GDM1 (cell line): ENCODE measurements around the gene APOL5.
"Not testable (repeated sequence)": the region's sequence is repeated elsewhere in the genome, so short reads cannot be mapped to it uniquely, and the experiment has no call there.

ENCODE experiments used
- DNase-seq: peaks from one replicate; lab custom pipeline; 2025; lab: John Stamatoyannopoulos, UW

The APOL5 gene

GRCh38 chr22:35711336-35711735 is 6.3 kb upstream of the APOL5 start:
- no peak for DNase-seq

GRCh38 chr22:35712672-35713071 is 5.0 kb upstream of the APOL5 start:
- no peak for DNase-seq

- no peak for DNase-seq
Measured at GRCh38 chr22:35719212-35719875, 1.7 kb downstream of the APOL5 start.

- no peak for DNase-seq
Measured at GRCh38 chr22:35721960-35722359, 4.3 kb downstream of the APOL5 start.

GRCh38 chr22:35725521-35725920 is 7.8 kb downstream of the APOL5 start:
- no peak for DNase-seq

- DNase-seq = no peak
Measured at GRCh38 chr22:35726398-35726797, 8.7 kb downstream of the APOL5 start.

GRCh38 chr22:35726933-35727332 is 9.3 kb downstream of the APOL5 start:
- DNase-seq = no peak

GRCh38 chr22:35727436-35727835 is 9.8 kb downstream of the APOL5 start:
- DNase-seq = no peak

- DNase-seq = no peak
Measured at GRCh38 chr22:35728639-35729308, 11.1 kb downstream of the APOL5 start.

GRCh38 chr22:35729309-35729698 is 11.6 kb downstream of the APOL5 start:
- no peak for DNase-seq

- DNase-seq = no peak
Measured at GRCh38 chr22:35731321-35731720, 13.6 kb downstream of the APOL5 start.

GRCh38 chr22:35732116-35732515 is 14.4 kb downstream of the APOL5 start:
- DNase-seq = no peak

- no peak for DNase-seq
Measured at GRCh38 chr22:35733036-35733435, 15.4 kb downstream of the APOL5 start.

GRCh38 chr22:35733791-35734516 is 16.3 kb downstream of the APOL5 start:
- DNase-seq = no peak

GRCh38 chr22:35734517-35734827 is 16.8 kb downstream of the APOL5 start:
- no peak for DNase-seq

- no peak for DNase-seq
Measured at GRCh38 chr22:35735542-35735941, 17.9 kb downstream of the APOL5 start.

- DNase-seq = no peak
Measured at GRCh38 chr22:35736166-35736565, 18.5 kb downstream of the APOL5 start.

- no peak for DNase-seq
Measured at GRCh38 chr22:35736701-35737100, 19.0 kb downstream of the APOL5 start.

GRCh38 chr22:35737886-35738285 is 20.2 kb downstream of the APOL5 start:
- not testable (repeated sequence) for DNase-seq

GRCh38 chr22:35739076-35739930 is 21.6 kb downstream of the APOL5 start:
- no peak for DNase-seq

GRCh38 chr22:35739931-35740380 is 22.3 kb downstream of the APOL5 start:
- DNase-seq = no peak

GRCh38 chr22:35740616-35741015 is 22.9 kb downstream of the APOL5 start:
- DNase-seq = no peak
